GM12892 (cell line): ENCODE measurements around the gene BRSK2.

ENCODE experiments used
- POLR2A ChIP-seq: IDR thresholded peaks from 2 replicates; pipeline ENCODE4 v1.6.1; 2011; ENCODE audit warnings: low read depth, low read length, control low read depth
- POLR2AphosphoS5 ChIP-seq: IDR thresholded peaks from 2 replicates; pipeline ENCODE4 v1.6.1; 2011; ENCODE audit warnings: low read depth, low read length, control low read depth

DNA sequence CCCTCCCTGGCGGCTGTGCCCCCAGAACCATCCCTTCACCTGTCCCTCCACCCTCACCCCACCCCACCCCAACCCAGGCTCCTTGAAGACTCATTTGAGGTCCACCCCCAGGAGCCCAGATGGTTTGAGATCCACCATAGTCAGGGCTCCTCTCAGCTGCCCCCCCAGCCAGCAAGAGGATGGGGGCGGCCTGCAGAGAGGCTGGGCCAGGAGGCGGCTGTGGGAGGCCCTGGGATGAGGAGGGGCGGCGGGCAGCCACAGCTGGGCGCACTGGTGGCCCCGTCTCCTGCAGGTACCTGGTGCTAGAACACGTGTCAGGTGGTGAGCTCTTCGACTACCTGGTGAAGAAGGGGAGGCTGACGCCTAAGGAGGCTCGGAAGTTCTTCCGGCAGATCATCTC lies 50.8 kb downstream of the BRSK2 start:
- TF ChIP-seq POLR2AphosphoS5 (no peak), POLR2A (no peak)
